Measurements from ENCODE around the gene COL23A1. TPM values are rescaled to one million over a fixed set of nuclear protein-coding genes. Genes with fewer than 3 reads are reported as not detected.

The COL23A1 gene
- total and polyA plus RNA-seq, 2 of the 13 experiments (the other 11 are each of a cell fraction or from before 2014, with no cell fraction given), result not detected

GRCh38 chr5:178359738-178360137 lies 230.5 kb downstream of the COL23A1 start (continued):
- no peak for TF ChIP-seq GLMP (CRISPR knock-in tag; IDR thresholded peaks at IDR 0.05; ENCODE audit: borderline replicate concordance)
- TF ChIP-seq KDM4B (CRISPR knock-in tag; IDR thresholded peaks at IDR 0.05), result no peak
- TF ChIP-seq DZIP1 (CRISPR knock-in tag; IDR thresholded peaks at IDR 0.05), result no peak
- no peak for TF ChIP-seq RBM22 (optimal IDR thresholded peaks at IDR 0.05; ENCODE audit: low read length)
- no peak for TF ChIP-seq ZNF441 (CRISPR knock-in tag; IDR thresholded peaks at IDR 0.05; ENCODE audit: borderline replicate concordance)
- TF ChIP-seq GTF2F1 (IDR thresholded peaks at IDR 0.05; ENCODE audit: low read length), result no peak

- DNase-seq (ENCODE audit: low spot score) (no peak), FAIRE-seq (peak; percentile 12), ATAC-seq (no peak)
- Histone ChIP-seq H3K36me3 (replicated peaks in 1 of 2; ENCODE audit: control insufficient read depth in 1 of 2, insufficient read depth in 2 of 2, low read length in 2 of 2) (no peaks in the 10 kb centered on the region), H3K4me1 (ENCODE audit: insufficient read depth, low read length) (no peaks in the 10 kb centered on the region), H3K4me2 (ENCODE audit: low read depth, low read length) (no peak overlapping the region), H3K9me3 (ENCODE audit: low read length) (no peaks in the 10 kb centered on the region), H4K20me1 (ENCODE audit: insufficient read depth, low read length) (no peaks in the 10 kb centered on the region; the same call in 1 of the 2 replicates), H3K9ac (ENCODE audit: insufficient read depth, low read depth, low read length) (no peak overlapping the region), H3K4me3 (replicated peaks in 1 of 3; ENCODE audit: insufficient read depth in 1 of 3, low read depth in 2 of 3, low read length in 3 of 3) (no peak overlapping the region), H2AFZ (ENCODE audit: low read length) (no peak overlapping the region), H3K27me3 (ENCODE audit: control insufficient read depth in 1 of 2, insufficient read depth in 2 of 2, low read length in 2 of 2) (peaks cover 4 to 36% of the 10 kb centered on the region in 2 experiments; a peak in 3 of 5 replicates), H3K27ac (ENCODE audit: extremely low read length, insufficient read depth, low read length) (no peak overlapping the region), H3K79me2 (ENCODE audit: insufficient read depth, low read length) (no peaks in the 10 kb centered on the region)
- in situ Hi-C loops (cut with HindIII; ENCODE audit: extremely low pct_ligation_motif_present, low pct_unique_long_range_greater_than_20kb), result no loop called here
- ChIA-PET POLR2A (no interaction called here), CTCF (ENCODE audit: low intra/inter-chr PET ratio, low total read pairs) (no interaction called here)
- 53% methylated on average over 5 of the region's 5 CpGs for WGBS (ENCODE audit: low lambda C conversion rate)
- intact Hi-C loops (cut with micrococcal nuclease; ENCODE audit: unreplicated experiment), result no loop called here
- no TSS peak for BruUV-seq (replicated peaks)
- TF ChIP-seq GABPB1 (CRISPR knock-in tag; IDR thresholded peaks at IDR 0.05) (no peak), JUNB (CRISPR knock-in tag; IDR thresholded peaks at IDR 0.05; ENCODE audit: borderline replicate concordance) (no peak), ZNF550 (CRISPR knock-in tag; IDR thresholded peaks at IDR 0.05; ENCODE audit: borderline replicate concordance) (no peak), CEBPZ (IDR thresholded peaks at IDR 0.05; ENCODE audit: low read length) (no peak), FOXO4 (CRISPR knock-in tag; conservative IDR thresholded peaks at IDR 0.05) (no peak)
Observed at GRCh38 chr5:178357678-178358077, 232.5 kb downstream of the COL23A1 start.
